Upper lobe of right lung (tissue), 1 donor: ENCODE measurements around the gene ATP6AP1. TPM values are rescaled to one million over a fixed set of nuclear protein-coding genes. Genes with fewer than 3 reads are reported as not detected.

Source experiments
- ATAC-seq: fragments of 200-7000 bp; cut with Tn5 transposase; one replicate; pipeline ENCODE4 v1.9.1; 2020; ENCODE audit warnings: mild to moderate bottlenecking, moderate library complexity
- DNase-seq: peaks from one replicate; pipeline ENCODE4 v3.0.0-alpha.2; 2020
- H3K27ac ChIP-seq: fragments of 200-600 bp; one replicate; pipeline ENCODE4 v1.8.0; 2022
- H3K27me3 ChIP-seq: fragments of 200-600 bp; one replicate; pipeline ENCODE4 v1.8.0; 2022; ENCODE audit warnings: mild to moderate bottlenecking
- H3K36me3 ChIP-seq: fragments of 200-600 bp; one replicate; pipeline ENCODE4 v1.8.0; 2022
- H3K4me1 ChIP-seq: fragments of 200-600 bp; one replicate; pipeline ENCODE4 v1.8.0; 2022
- H3K4me3 ChIP-seq: fragments of 200-600 bp; one replicate; pipeline ENCODE4 v1.8.0; 2022; ENCODE audit warnings: mild to moderate bottlenecking
- H3K9me3 ChIP-seq: fragments of 200-600 bp; one replicate; pipeline ENCODE4 v1.8.0; 2022
- intact Hi-C: fragments of 100-400 bp; cut with DNase I; formaldehyde crosslinking; loops from one replicate; pipeline ENCODE4 v1.11.0; 2022
- total RNA-seq: library from RNA; stranded (reverse); fragmentation: NEBNext Ultra II Directional; extraction: Animal tissue kit (Norgen Biotek cat#: 25700); gene quantifications from one replicate; pipeline ENCODE4 v1.2.1, GENCODE V29; 2021
- TF ChIP-seq, protein P1 (sequence below): fragments of 200-600 bp; IDR thresholded peaks from one replicate; pipeline ENCODE4 v1.8.0; 2022; ENCODE audit warnings: antibody characterized with exemption
- donor health status: DM: no; HTN: yes; CAD: no; lungs with severe emphysema.

The ATP6AP1 gene
- total RNA-seq, 1 donor from 2014 or later, result 193 TPM

DNA sequence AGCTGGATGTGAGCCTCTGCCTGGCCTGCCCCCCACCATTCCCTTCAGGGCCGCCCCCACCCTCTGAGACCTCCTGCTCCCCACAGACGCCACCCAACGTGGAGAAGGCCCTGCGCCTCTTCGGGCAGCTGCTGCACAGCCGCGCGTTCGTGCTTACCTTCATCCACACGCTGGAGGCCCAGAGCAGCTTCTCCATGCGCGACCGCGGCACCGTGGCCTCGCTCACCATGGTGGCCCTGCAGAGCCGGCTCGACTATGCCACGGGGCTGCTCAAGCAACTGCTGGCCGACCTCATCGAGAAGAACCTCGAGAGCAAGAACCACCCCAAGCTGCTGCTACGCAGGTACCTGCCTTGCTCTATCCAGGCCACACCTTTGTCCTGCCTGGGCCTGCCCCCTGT is 39.7 kb downstream of the ATP6AP1 start:
- TF ChIP-seq, protein P1, sequence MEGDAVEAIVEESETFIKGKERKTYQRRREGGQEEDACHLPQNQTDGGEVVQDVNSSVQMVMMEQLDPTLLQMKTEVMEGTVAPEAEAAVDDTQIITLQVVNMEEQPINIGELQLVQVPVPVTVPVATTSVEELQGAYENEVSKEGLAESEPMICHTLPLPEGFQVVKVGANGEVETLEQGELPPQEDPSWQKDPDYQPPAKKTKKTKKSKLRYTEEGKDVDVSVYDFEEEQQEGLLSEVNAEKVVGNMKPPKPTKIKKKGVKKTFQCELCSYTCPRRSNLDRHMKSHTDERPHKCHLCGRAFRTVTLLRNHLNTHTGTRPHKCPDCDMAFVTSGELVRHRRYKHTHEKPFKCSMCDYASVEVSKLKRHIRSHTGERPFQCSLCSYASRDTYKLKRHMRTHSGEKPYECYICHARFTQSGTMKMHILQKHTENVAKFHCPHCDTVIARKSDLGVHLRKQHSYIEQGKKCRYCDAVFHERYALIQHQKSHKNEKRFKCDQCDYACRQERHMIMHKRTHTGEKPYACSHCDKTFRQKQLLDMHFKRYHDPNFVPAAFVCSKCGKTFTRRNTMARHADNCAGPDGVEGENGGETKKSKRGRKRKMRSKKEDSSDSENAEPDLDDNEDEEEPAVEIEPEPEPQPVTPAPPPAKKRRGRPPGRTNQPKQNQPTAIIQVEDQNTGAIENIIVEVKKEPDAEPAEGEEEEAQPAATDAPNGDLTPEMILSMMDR, result no peak
- ATAC-seq (no peak), DNase-seq (no peak)
- H3K4me3 ChIP-seq, result no peak overlapping the region
- intact Hi-C loops, result no loop called here
- H3K27ac ChIP-seq, result no peak overlapping the region
- no peaks in the 10 kb centered on the region for H3K27me3 ChIP-seq
- no peaks in the 10 kb centered on the region for H3K4me1 ChIP-seq
- H3K9me3 ChIP-seq, result no peaks in the 10 kb centered on the region
- H3K36me3 ChIP-seq, result peaks cover 5% of the 10 kb centered on the region

DNA sequence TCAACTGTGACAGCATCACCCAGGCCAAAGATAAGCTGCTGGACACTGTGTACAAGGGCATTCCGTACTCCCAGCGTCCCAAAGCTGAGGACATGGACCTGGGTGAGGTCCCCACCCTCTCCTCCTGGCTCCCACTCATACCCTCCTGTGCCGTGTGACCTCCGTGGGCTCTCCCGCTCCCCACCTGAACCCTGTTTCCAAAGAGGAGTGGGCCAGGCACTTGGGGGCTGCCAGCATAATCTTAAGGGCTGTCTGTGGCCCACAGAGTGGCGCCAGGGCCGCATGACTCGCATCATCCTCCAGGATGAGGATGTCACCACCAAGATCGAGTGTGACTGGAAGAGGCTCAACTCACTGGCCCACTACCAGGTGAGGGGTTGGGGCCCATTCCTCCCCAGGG is 40.6 kb downstream of the ATP6AP1 start:
- peaks cover 5% of the 10 kb centered on the region for H3K36me3 ChIP-seq

DNA sequence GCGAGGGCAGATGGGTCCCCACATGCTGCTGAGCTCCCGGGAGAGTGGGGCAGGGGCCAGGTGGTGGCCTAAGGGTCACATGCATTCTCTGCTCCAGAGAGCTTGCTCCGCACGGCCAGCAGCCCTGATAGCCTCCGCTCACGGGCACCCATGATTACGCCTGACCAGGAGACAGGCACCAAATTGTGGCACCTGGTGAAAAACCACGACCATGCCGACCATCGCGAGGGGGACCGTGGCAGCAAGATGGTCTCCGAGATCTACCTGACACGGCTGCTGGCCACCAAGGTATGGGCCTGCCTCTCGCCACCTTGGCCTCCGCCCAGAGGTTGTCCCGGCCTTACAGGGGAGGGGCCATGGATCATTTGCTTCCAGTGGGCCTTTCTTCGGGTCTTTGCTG is 41.4 kb downstream of the ATP6AP1 start:
- intact Hi-C loops, result no loop called here
- no peak for DNase-seq
- peaks cover 5% of the 10 kb centered on the region for H3K36me3 ChIP-seq

More for the DNA sequence above, 40.6 kb downstream of the ATP6AP1 start:
- ATAC-seq (no peak), DNase-seq (no peak)
- TF ChIP-seq, protein P1, result no peak
- no peak overlapping the region for H3K27ac ChIP-seq
- intact Hi-C loops, result no loop called here
- no peak overlapping the region for H3K4me3 ChIP-seq
- no peaks in the 10 kb centered on the region for H3K9me3 ChIP-seq
- no peaks in the 10 kb centered on the region for H3K27me3 ChIP-seq
- H3K4me1 ChIP-seq, result no peaks in the 10 kb centered on the region

DNA sequence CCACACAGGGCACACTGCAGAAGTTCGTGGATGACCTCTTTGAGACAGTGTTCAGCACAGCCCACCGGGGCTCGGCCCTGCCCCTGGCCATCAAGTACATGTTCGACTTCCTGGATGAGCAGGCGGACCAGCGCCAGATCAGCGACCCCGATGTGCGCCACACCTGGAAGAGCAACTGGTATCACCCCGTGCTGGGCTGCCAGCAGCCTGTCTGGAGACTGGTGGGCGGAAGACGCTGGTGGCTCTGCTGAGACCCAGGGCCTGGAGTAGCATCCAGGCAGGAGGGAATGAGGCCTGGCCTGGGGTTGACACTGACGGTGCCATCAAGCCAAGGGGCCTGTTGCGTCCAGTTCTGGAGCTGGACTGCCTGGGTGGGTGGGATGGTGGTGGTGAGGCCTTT is 42.0 kb downstream of the ATP6AP1 start:
- Histone ChIP-seq H3K9me3 (no peaks in the 10 kb centered on the region), H3K4me3 (no peak overlapping the region), H3K27me3 (no peaks in the 10 kb centered on the region), H3K36me3 (peaks cover 5% of the 10 kb centered on the region), H3K4me1 (no peaks in the 10 kb centered on the region), H3K27ac (no peak overlapping the region)
- intact Hi-C loops, result no loop called here
- TF ChIP-seq, protein P1, result no peak
- DNase-seq (no peak), ATAC-seq (no peak)

More for the DNA sequence above, 41.4 kb downstream of the ATP6AP1 start:
- no peak for ATAC-seq
- Histone ChIP-seq H3K9me3 (no peaks in the 10 kb centered on the region), H3K4me3 (no peak overlapping the region), H3K4me1 (no peaks in the 10 kb centered on the region), H3K27ac (no peak overlapping the region), H3K27me3 (no peaks in the 10 kb centered on the region)
- TF ChIP-seq, protein P1, result no peak

DNA sequence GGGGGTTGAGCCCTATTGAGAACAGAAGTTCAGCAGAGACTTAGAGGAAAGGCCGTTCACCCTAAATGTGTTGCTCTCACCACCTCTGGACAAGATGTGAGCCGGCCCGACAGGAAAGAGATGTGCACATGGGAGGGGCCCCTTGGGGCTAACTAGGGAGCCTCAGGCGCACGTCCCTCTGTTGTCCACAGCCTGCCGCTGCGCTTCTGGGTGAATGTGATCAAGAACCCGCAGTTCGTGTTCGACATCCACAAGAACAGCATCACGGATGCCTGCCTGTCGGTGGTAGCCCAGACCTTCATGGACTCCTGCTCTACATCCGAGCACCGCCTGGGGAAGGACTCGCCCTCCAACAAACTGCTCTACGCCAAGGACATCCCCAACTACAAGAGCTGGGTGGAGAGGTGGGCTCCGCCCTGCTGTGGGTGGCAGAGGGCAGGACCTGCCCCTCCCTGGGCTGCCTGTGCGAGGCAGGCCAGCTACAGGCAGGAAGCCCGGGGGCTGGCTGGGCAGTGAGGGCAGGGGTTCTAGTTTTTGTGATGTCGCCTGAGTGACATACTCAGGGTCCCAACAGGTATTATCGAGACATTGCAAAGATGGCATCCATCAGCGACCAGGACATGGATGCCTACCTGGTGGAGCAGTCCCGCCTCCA is 42.6 kb downstream of the ATP6AP1 start:
- TF ChIP-seq, protein P1, result no peak
- no peak for ATAC-seq
- H3K36me3 ChIP-seq, result peaks cover 5% of the 10 kb centered on the region

More for the DNA sequence above, 42.6 kb downstream of the ATP6AP1 start:
- no peak for DNase-seq
- Histone ChIP-seq H3K4me1 (no peaks in the 10 kb centered on the region), H3K9me3 (no peaks in the 10 kb centered on the region), H3K27ac (no peak overlapping the region), H3K4me3 (no peak overlapping the region), H3K27me3 (no peaks in the 10 kb centered on the region)
- intact Hi-C loops, result no loop called here
